ENCODE results near the gene ARRDC5.
"Not testable (repeated sequence)": the region's sequence is repeated elsewhere in the genome, so short reads cannot be mapped to it uniquely, and the experiment has no call there.

Gene ARRDC5

DNA sequence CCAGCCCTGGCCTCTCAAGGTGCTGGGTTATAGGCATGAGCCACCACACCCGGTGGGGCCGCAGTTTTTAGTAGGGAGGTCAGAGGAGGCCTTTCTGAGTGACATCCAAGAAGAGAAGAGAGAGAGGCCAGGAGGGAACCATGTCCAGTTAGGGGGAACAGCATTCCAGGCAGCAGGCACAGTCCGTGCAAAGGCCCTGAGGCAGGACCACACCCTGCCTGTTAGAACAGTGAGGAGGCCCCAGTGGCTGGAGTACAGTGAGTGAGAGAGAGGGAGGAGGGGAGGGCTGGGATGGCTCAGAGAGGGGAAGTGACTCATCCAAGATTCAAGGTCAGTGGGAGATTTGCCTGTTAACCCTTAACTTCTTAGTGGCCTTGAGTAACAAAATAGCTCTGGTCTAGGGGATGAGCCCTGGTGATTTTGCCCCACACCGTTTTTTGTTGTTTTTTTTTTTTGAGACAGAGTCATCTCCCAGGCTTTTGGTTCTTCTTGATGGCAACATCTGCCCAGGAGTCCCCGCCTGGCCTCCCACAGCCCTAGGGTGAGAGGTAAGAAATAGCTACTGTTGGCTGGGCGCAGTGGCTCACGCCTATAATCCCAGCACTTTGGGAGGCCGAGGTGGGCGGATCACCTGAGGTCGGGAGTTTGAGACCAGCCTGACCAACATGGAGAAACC is 32.5 kb downstream of the ARRDC5 start:
- peak in 1 of 2 donors; percentile 23 for DNase-seq (ENCODE audit: low read depth in 2 of 2)

DNA sequence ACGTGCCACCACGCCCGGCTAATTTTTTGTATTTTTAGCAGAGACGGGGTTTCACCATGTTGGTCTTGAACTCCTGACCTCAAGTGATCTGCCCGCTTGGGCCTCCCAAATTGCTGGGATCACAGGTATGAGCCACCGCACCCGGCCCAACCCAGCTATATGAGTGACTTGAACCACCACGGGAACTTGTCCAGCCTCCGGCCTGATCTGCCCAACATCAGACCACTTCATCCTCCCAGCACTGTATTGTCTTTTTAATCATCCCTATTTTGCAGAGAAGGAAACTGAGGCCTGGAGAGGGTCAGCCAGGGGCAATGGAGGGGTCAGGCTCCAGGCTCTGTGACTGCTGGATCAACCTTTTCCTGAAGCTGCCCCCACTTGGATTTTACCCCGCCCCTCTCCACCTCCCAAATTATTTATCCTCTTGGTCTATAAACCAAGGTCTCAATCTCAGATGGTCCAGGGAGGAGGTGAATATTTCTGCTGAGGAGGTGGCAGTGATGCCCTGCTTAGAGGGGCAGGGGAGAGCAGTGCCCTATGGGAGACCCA is 34.3 kb downstream of the ARRDC5 start:
- DNase-seq (ENCODE audit: low read depth in 2 of 2): no peak

DNA sequence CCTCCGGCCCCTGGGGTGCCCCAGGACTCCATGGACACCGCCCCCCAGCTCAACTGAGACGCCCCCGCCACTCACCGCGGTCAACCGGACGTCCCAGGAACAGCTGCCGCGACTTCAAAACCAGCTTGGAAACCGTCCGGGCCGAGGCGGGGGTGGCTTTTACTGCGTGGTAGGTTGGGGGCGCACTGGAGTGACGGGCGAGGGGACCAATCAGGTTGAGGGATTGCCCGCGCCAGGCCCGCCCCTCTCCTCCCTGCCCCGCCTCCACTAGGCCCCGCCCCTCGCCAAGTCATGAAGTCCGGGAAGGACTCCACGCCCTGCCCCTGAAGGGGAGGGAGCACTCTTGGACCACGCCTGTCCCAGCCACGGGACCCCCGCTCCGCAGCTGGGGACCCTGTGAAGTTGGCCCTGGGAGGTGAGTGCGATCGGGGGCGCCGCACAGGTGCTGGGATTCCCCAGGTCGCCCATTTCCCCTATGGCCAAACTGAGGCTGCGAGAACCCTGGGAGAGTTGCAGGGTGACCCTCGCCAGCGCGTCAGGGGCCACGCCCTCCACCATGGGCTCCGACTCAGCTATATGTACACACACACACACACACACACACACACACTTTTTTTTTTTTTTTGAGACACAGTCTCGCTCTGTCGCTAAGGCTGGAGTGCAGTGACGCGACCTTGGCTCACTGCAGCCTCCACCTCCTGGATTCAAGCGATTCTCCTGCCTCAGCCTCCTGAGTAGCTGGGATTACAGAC is 35.0 kb downstream of the ARRDC5 start, which contains the start of gene PLIN3:
TSS of gene PLIN3 (minus strand) at position 134 of the 752 bp plus-strand sequence. CDS start 6,273 bp downstream, outside the sequence.
- peak; percentile 90 to 93 for DNase-seq (ENCODE audit: low read depth in 2 of 2)

- DNase-seq (ENCODE audit: low read depth in 2 of 2): peak in 1 of 2 donors; percentile 31
Observed at GRCh38 chr19:4866595-4867424, 35.9 kb downstream of the ARRDC5 start.

DNA sequence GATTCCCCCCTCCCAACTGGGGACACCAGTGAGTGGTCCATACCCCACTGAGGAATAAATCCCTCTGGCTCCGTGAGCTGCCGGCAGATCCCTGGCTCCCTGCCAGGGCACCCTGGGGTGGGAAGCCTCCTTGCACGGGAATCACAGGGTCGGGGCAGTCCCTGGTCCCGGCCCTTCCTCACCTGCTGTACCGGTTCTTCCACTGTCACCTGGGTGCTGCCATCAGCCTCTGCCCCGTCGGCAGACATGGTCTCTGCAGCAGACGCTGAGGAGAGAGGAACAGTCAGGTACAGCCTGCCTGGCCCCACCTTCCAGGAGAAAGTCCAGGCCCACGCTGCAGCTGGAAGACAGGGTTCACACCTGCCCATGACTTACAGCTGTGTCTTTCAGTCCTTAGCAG is 41.5 kb downstream of the ARRDC5 start:
- no peak for DNase-seq (ENCODE audit: low read depth in 2 of 2)

DNA sequence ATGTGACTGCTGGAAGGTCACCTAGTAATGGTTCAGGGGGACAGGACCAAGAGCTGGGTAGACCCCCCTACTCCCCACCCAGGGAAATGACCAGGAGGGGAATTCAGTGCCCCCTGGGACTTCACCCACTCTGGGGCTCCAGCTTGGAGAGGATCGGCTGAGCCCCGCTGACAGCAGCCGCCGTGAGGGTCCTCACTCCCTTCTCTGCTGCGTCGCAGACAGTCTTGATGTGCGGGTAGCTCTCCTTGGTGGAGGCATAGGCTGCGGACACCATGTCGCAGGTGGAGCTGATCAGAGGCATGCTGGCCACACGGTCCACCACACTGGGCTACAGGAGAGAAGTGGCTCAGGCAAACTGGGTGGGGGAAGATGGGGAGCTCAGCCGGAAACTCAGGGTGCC is 43.0 kb downstream of the ARRDC5 start:
- DNase-seq (ENCODE audit: low read depth in 2 of 2): no peak

GRCh38 chr19:4856468-4856867 is 46.2 kb downstream of the ARRDC5 start:
- DNase-seq (ENCODE audit: low read depth in 2 of 2): not testable (repeated sequence)

- DNase-seq (ENCODE audit: low read depth in 2 of 2): not testable (repeated sequence)
Observed at GRCh38 chr19:4853506-4853905, 49.2 kb downstream of the ARRDC5 start.

DNA sequence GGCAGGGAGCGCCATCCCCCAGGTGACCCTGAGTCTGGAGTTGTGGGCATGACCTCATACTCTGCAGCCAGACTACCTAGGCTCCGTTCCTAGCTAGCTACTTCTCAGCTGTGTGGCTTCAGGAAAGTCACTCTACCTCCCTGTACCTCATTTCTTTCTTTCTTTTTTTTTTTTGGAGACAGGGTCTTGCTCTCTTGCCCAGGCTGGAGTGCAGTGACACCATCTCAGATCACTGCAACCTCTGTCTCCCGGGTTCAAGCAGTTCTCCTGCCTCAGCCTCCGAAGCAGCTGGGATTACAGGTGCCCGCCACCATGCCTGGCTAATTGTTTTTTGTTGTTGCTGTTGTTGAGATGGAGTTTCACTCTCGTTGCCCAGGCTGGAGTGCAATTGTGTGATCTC is 50.2 kb downstream of the ARRDC5 start:
- no peak for DNase-seq (ENCODE audit: low read depth in 2 of 2)

- peak; percentile 40 to 66 for DNase-seq (ENCODE audit: low read depth in 2 of 2)
Observed at GRCh38 chr19:4851551-4852290, 51.0 kb downstream of the ARRDC5 start.

DNA sequence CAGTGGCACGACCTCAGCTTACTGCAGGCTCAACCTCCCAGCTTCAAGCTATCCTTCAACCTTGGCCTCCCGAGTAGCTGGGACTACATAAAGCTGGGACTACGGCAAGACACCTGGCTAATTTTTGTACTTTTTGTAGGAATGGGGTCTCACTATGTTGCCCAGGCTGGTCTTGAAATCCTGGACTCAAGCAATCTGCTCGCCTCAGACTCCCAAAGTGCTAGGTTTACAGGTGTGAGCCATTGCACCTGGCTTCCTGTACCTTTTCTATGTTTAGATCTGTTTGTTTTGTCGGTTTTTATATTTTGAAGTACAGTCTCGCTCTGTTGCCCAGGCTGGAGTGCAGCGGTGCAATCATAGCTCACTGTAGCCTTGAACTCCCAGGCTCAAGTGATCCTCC is 53.7 kb downstream of the ARRDC5 start:
- DNase-seq (ENCODE audit: low read depth in 2 of 2): no peak

GRCh38 chr19:4847190-4847973 is 55.3 kb downstream of the ARRDC5 start:
- no peak for DNase-seq (ENCODE audit: low read depth in 2 of 2)

DNA sequence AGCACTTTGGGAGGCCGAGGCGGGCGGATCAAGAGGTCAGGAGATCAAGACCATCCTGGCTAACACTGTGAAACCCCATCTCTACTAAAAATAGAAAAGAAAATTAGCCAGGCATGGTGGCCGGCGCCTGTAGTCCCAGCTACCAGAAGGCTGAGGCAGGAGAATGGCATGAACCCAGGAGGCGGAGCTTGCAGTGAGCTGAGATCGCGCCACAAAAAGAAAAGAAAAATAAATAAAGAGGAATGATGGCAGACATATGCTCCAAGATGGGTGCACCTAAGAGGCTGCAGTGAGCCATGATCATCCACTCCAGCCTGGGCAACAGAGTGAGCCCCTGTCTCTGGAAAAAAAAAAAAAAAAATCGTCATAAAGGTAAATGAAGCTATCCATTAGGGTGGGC is 56.7 kb downstream of the ARRDC5 start:
- DNase-seq (ENCODE audit: low read depth in 2 of 2): not testable (repeated sequence)

DNA sequence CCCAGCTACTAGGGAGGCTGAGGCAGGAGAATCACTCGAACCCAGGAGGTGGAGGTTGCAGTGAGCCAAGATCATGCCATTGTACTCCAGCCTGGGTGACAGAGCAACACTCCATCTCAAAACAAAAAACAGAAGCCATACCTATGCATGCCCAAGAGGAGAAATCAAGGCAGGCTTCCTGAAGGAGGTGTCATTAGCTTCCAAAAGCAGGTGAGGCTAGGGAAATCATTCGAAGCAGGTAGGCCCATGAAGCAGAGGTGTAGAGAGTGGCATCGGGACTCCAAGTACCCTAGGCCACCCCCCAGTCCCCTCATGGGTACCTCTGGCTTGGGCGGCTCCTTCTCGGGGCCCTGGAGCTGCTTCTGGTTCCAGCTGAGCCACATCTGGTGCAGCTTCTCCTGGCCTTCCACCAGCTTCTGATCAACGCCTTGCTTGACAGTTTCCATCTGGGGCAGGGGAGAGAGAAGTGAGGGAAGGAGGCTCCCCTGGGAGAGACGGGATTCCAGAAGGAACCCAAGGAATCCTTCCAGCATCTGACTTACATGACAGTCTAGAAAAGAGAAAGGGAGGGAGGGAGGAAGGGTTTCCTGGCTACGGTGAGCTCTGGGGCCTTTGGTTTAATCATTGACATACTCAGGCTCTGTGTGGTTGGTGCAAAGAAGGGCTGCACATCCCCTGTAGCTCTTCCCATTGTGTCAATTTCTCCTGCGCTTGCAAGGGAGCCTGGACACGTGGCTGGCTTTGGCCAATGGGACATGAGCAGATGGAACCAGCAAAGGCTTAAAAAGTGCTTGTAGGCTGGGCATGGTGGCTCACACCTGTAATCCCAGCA is 58.1 kb downstream of the ARRDC5 start:
- no peak for DNase-seq (ENCODE audit: low read depth in 2 of 2)

DNA sequence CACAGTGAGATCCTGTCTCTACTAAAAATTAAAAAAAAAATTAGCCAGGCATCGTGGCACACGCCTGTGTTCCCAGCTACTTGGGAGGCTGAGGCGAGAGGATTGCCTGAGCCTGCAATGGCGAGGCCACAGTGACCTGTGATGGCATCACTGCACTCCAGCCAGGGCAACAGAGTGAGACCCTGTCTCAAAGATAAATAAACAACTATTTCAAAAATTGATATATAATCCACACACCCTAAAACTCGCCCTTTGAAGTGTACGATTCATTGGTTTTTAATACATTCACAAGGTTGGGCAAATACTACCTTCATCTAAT is 59.1 kb downstream of the ARRDC5 start:
- DNase-seq (ENCODE audit: low read depth in 2 of 2): no peak
